Articular chondrocyte of knee joint (primary cell): Measurements from ENCODE around the gene SLC24A2. TPM values are rescaled to one million over a fixed set of nuclear protein-coding genes. Genes with fewer than 3 reads are reported as not detected.

ENCODE experiments used
- total RNA-seq: library from RNA; depleted of rRNA; stranded (reverse); fragments of >200 nt; gene quantifications from 2 replicates; pipeline ENCODE4 v1.2.3, GENCODE V29; 2012

Gene SLC24A2
- under 0.01 TPM in 2 replicates for total RNA-seq

DNA sequence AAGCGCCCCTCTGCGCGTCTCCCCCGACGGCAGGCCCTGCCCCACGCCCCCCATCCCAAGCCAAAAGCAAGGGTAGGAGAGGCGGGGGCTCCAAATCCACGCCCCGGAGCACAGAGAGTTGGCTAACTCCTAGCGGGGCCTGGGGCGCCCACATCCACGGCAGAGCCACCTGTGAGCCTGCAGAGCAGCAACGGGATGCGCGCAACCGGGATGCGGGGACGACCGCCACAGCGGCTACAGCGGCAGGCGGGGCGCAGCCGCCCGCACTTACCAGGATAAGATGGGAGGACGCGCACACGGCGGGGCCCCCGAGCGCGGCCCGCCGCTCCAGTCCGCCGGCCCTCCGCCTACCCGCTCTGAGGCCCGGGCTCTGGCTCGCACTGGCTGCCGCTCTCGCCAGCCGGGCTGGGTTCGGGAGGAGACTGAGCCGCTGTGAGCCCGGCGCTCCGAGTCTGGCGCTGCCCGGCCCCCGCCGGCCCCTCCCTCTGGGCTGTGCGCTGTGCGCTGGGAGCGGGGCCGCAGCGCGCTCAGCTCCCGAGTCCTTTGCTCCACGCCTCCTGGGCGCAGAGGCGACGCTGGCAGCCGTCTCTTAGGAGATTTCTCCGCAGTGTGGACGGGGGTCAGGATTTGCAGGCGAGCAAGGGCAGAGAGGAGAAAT lies at the start of gene SLC24A2:
SLC24A2 (minus strand) TSS at position 424 of the 658 bp plus-strand sequence.

